HepG2 (cell line): ENCODE measurements around the gene NPW. TPM values are rescaled to one million over a fixed set of nuclear protein-coding genes. Genes with fewer than 3 reads are reported as not detected.

Experiments used
- FOSL2 ChIP-seq: sonication (generic); formaldehyde crosslinking; IDR thresholded peaks from 2 replicates; pipeline ENCODE4 v1.4.0; 2020; ENCODE audit warnings: missing genetic modification reagents
- HMGA1 ChIP-seq: sonication (generic); formaldehyde crosslinking; conservative IDR thresholded peaks from 2 replicates; pipeline ENCODE4 v1.4.0; 2020; ENCODE audit warnings: missing genetic modification reagents
- HOMEZ ChIP-seq: IDR thresholded peaks from 2 replicates; pipeline ENCODE4 v1.6.1; 2016; ENCODE audit warnings: low read depth
- PATZ1 ChIP-seq: sonication (generic); formaldehyde crosslinking; IDR thresholded peaks from 2 replicates; pipeline ENCODE4 v1.4.0; 2020; ENCODE audit warnings: missing genetic modification reagents
- POLR2A ChIP-seq, 2 experiments: IDR thresholded peaks; 2 replicates each; pipeline ENCODE4 v1.6.1; 2011; ENCODE audit warnings: low read depth in 2 of 2, low read length in 2 of 2, mild to moderate bottlenecking in 1 of 2, moderate library complexity in 1 of 2; ENCODE audit not compliant: insufficient read depth in 1 of 2
- RCOR2 ChIP-seq: IDR thresholded peaks from 2 replicates; pipeline ENCODE4 v1.6.1; 2016; ENCODE audit warnings: missing biosample characterization, missing genetic modification reagents
- REST ChIP-seq, 2 experiments: IDR thresholded peaks; 2 replicates each; pipeline ENCODE4 v1.6.1; 2011 to 2012; ENCODE audit warnings: low read length in 2 of 2, borderline replicate concordance in 1 of 2, low read depth in 1 of 2, mild to moderate bottlenecking in 1 of 2, moderate library complexity in 1 of 2
- YEATS4 ChIP-seq: sonication (generic); formaldehyde crosslinking; IDR thresholded peaks from 2 replicates; pipeline ENCODE4 v1.4.0; 2020; ENCODE audit warnings: missing genetic modification reagents, borderline replicate concordance
- ZBTB10 ChIP-seq: sonication (generic); formaldehyde crosslinking; IDR thresholded peaks from 2 replicates; pipeline ENCODE4 v1.4.0; 2020; ENCODE audit warnings: missing genetic modification reagents, borderline replicate concordance
- ZMAT3 ChIP-seq: sonication (generic); formaldehyde crosslinking; conservative IDR thresholded peaks from 2 replicates; pipeline ENCODE4 v1.7.0; 2021; ENCODE audit warnings: missing genetic modification reagents
- ZNF44 ChIP-seq: sonication (generic); formaldehyde crosslinking; IDR thresholded peaks from 2 replicates; pipeline ENCODE4 v1.5.1; 2020; ENCODE audit warnings: mild to moderate bottlenecking, missing genetic modification reagents
- ZNF747 ChIP-seq: sonication (generic); formaldehyde crosslinking; IDR thresholded peaks from 2 replicates; pipeline ENCODE4 v1.8.1; 2023; ENCODE audit warnings: missing genetic modification reagents, mild to moderate bottlenecking, borderline replicate concordance
- polyA plus RNA-seq, 8 experiments: library from polyadenylated mRNA; depleted of rRNA in 3 of 8; stranded (reverse) in 7 of 8; unstranded in 1 of 8; fragments of >200 nt; fragmentation: Illumina TruSeq in 4 of 8; extraction: Trizol in 4 of 8; gene quantifications; 2 replicates each; pipeline versions ENCODE4 v1.2.1 to v1.2.3, GENCODE V29; 2011 to 2016; ENCODE audit warnings: low read depth in 4 of 8, missing spikeins in 1 of 8, mixed read lengths in 1 of 8; ENCODE audit not compliant: insufficient read depth in 1 of 8
- total RNA-seq, 5 experiments: library from RNA; depleted of rRNA; stranded (reverse); fragments of >200 nt; fragmentation: Illumina TruSeq; extraction: Trizol; gene quantifications; 2 replicates each; pipeline ENCODE4 v1.2.3, GENCODE V29; 2016; ENCODE audit warnings: low read depth in 1 of 5

Gene NPW
- total and polyA plus RNA-seq, 2 of the 13 experiments (the other 11 are each of a cell fraction or from before 2014, with no cell fraction given): 0.24 to 0.97 TPM

GRCh38 chr16:1993731-1994131, 25.9 kb upstream of the NPW start (continued):
- TF ChIP-seq ZMAT3 (CRISPR knock-in tag) (no peak), REST (IDR thresholded peaks at IDR 0.05; ENCODE audit: borderline replicate concordance in 1 of 2, low read depth in 1 of 2, low read length in 2 of 2) (no peak), ZNF44 (no peak), RCOR2 (CRISPR knock-in tag) (no peak), POLR2A (IDR thresholded peaks at IDR 0.05; ENCODE audit: insufficient read depth in 1 of 2, low read depth in 2 of 2, low read length in 2 of 2) (0 out of 4 replicates have a peak, but pooled peaks of 1 of the 2 experiments have one; percentile 29), HOMEZ (no peak), ZBTB10 (CRISPR knock-in tag) (no peak), YEATS4 (no peak), ZNF747 (CRISPR knock-in tag) (no peak), PATZ1 (CRISPR knock-in tag) (no peak), HMGA1 (no peak), FOSL2 (CRISPR knock-in tag) (peak; percentile 68)
